SK-N-MC (cell line): ENCODE data around the gene FSIP1.

Experiments used
- DNase-seq: peaks from one replicate; pipeline ENCODE4 v3.0.0-alpha.2; 2011; ENCODE audit warnings: low read depth, low spot score
- H3K27ac ChIP-seq: fragments of 200-600 bp; sonication (generic); 2 replicates; pipeline ENCODE4 v1.5.1; 2016; ENCODE audit warnings: mixed run types
- H3K36me3 ChIP-seq: fragments of 200-600 bp; sonication (generic); 2 replicates; pipeline ENCODE4 v1.6.1; 2017; ENCODE audit warnings: antibody characterized with exemption, low read length, mixed read lengths; ENCODE audit not compliant: insufficient read depth
- H3K4me3 ChIP-seq: fragments of 200-600 bp; sonication (generic); 2 replicates; pipeline ENCODE4 v1.5.1; 2016
- H3K9ac ChIP-seq: fragments of 200-600 bp; sonication (generic); 2 replicates; pipeline ENCODE4 v1.8.0; 2017; ENCODE audit warnings: mixed run types, mixed read lengths; ENCODE audit not compliant: insufficient read length
- H3K9me3 ChIP-seq: fragments of 200-600 bp; sonication (generic); 2 replicates; pipeline ENCODE4 v1.6.1; 2017; ENCODE audit warnings: low read depth, mild to moderate bottlenecking, antibody characterized with exemption, low read length, moderate library complexity, mixed read lengths
- EZH2 ChIP-seq: fragments of 200-600 bp; sonication (generic); IDR thresholded peaks from one replicate; pipeline ENCODE4 v1.6.1; 2017; ENCODE audit warnings: antibody characterized with exemption
- FOXP2 ChIP-seq: optimal IDR thresholded peaks from 2 replicates; pipeline ENCODE3; 2011; ENCODE audit warnings: mild to moderate bottlenecking, moderate library complexity; ENCODE audit not compliant: insufficient read depth; ENCODE audit errors: extremely low read length, control extremely low read depth
- POLR2AphosphoS5 ChIP-seq: IDR thresholded peaks from 2 replicates; pipeline ENCODE4 v1.6.1; 2012; ENCODE audit warnings: mild to moderate bottlenecking, low read depth, low read length, borderline replicate concordance

FSIP1 gene

DNA sequence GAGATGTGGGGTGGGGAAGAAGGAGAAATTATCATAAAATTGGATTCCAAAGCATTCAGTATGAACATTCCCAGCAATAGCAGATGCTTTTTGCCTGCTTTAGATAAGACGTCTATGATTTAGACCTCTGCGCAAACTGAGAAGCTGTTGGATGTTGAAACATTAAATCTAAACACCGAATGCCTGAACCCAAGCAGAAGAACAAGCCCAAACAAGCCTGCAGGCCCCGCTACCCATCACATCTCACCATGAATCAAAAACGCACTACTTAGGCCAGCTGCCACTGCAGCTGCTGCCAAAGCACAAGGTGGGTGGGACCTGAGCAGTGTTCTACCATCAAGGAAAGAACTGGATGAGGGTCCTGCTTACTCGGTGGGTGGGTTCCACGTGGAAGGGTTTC, 226.2 kb downstream of the FSIP1 start:
- Histone ChIP-seq H3K9me3 (no peaks in the 10 kb centered on the region), H3K27ac (no peak overlapping the region), H3K4me3 (no peak overlapping the region), H3K9ac (no peak overlapping the region), H3K36me3 (no peaks in the 10 kb centered on the region)
- no peak for TF ChIP-seq POLR2AphosphoS5
- no peak for TF ChIP-seq EZH2
- no peak for TF ChIP-seq FOXP2
- DNase-seq, result no peak

DNA sequence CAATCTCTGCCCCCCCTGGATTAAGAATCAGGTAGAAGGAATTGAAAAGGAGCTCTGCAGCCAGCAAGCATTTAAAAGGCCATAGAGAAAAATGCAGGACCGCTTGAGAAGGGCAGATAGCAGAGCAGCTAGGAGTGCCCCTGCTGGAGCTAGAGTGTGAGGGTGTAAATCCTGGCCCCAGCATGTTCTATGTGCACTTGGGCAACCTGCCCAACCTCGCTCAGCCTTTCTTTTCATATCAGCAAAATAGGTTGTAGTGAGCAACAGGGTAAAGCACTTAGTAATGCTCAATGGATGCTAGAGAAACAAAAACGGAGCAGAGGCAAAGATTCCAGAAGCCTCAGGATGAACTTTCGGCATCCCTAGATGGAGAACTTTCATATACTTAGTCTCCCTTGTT, 226.8 kb downstream of the FSIP1 start:
- no peak for DNase-seq
- Histone ChIP-seq H3K27ac (no peak overlapping the region), H3K36me3 (no peaks in the 10 kb centered on the region), H3K9me3 (no peaks in the 10 kb centered on the region), H3K9ac (no peak overlapping the region), H3K4me3 (no peak overlapping the region)
- TF ChIP-seq POLR2AphosphoS5 (no peak), FOXP2 (no peak), EZH2 (no peak)

DNA sequence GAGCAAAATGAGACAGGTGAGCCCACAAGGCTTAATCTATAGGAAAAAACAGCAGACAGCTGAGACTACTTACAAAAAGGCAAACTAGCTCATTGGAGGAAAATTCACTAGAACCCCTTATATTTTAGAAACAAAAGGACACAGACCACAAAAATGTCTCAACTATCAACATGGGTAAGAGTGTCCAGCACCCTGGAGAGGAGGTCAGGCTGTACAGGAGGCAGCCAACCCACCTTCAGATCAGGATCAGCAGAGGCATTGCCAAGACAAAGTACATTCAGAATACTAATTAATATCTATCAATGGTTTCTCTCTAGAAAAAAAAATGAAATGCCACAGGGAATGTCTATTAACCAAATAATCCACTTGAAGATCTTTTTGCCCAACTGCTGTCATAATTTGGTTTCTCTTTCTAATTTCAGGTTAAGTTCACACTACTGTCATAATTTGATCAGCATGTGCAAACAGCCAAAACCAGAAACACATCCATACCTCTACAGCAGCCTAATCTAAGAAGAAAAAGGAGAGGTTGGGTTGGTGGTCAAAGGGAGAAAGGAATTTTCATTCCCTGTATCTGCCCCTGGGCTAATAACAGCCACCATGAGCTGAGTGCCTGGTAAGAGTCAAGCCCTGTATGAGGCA, 227.8 kb downstream of the FSIP1 start:
- no peak overlapping the region for H3K27ac ChIP-seq
- no peak overlapping the region for H3K9ac ChIP-seq
- no peak for DNase-seq

DNA sequence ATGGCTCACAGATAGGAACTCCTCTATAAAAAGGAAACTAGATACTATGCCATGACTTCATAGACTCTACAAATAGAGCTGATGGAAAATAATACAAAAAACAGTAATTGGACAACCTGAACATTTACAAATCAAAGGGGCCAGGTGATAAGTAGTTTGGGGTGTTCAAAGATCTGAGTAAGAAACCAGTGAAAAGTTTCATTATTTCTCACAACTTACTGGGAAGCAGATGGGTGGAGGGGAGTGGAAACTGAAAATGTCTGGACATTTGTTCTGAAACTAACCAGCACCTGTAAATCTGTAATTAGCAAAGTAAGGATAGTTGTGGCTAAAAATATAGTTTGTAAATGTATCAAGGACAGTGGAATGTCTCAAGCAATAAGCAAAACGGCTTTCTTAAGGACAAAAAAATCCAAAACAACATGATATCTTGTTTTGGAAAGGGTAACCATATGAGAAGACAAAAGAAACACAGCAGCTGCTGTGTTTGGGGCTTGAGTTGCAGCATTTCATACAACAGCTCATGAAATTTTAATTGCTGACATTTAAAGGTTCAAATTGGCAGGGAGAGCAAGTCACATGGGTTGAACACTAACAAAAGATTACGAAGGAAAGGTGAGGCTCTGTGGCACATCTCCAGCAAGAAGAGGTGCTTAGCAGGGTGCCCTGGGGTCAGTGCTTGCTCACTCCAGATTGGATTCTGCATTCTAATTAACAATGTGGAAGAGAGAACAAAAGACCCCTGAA, 228.5 kb downstream of the FSIP1 start:
- Histone ChIP-seq H3K36me3 (no peaks in the 10 kb centered on the region), H3K27ac (no peak overlapping the region), H3K9me3 (no peaks in the 10 kb centered on the region), H3K9ac (no peak overlapping the region), H3K4me3 (no peak overlapping the region)
- no peak for DNase-seq
- TF ChIP-seq EZH2 (no peak), FOXP2 (no peak), POLR2AphosphoS5 (no peak)

More for the DNA sequence above, 227.8 kb downstream of the FSIP1 start:
- no peaks in the 10 kb centered on the region for H3K9me3 ChIP-seq
- no peak overlapping the region for H3K4me3 ChIP-seq
- TF ChIP-seq EZH2 (no peak), FOXP2 (no peak), POLR2AphosphoS5 (no peak)
- H3K36me3 ChIP-seq, result no peaks in the 10 kb centered on the region

DNA sequence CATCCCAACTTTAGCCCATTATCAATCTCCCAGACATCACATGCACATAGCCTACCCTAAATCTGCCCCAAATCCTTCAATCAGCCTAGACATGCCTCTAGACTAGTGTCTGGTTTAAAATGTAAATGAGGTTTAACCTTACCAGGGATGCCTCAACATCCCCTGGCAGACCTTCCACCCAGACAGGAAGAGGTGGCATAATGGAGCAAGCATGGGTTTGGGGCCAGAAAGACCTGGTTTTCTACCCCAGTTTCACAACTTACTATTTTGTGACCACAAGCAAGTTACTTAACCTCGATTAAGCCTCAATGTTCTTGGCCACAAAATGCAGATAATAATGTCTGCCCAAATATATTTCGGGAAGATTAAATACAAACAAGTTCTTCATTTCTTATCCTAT, 230.1 kb downstream of the FSIP1 start:
- no peak for TF ChIP-seq FOXP2
- TF ChIP-seq POLR2AphosphoS5, result no peak
- no peak for TF ChIP-seq EZH2
- no peak overlapping the region for H3K27ac ChIP-seq

DNA sequence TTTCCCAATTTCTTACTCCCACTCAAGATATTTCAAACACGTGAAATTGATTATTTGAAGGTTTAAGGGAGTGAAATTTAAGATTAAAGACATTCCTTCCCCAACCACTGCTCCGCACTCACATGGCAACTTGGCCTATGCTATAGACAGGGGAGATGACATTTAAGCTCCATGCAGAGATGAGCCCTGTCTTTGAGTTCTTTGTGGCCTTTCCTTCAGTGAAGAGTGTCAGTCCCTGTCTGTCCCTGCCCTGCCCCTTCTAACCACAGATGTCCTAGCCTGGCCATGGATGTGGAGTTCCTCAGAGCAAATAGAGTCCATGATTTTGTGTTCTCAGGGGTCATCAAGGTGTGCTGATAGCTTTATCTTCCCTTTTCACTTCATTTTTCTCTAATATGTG, 231.2 kb downstream of the FSIP1 start:
- Histone ChIP-seq H3K4me3 (no peak overlapping the region), H3K27ac (no peak overlapping the region), H3K9me3 (no peaks in the 10 kb centered on the region), H3K9ac (no peak overlapping the region), H3K36me3 (no peaks in the 10 kb centered on the region)
- DNase-seq, result no peak
- TF ChIP-seq EZH2 (no peak), FOXP2 (no peak), POLR2AphosphoS5 (no peak)

More for the DNA sequence above, 230.1 kb downstream of the FSIP1 start:
- Histone ChIP-seq H3K9me3 (no peaks in the 10 kb centered on the region), H3K9ac (no peak overlapping the region), H3K36me3 (no peaks in the 10 kb centered on the region), H3K4me3 (no peak overlapping the region)
- DNase-seq, result no peak
